Measurements from ENCODE around the gene PCED1A. TPM values are rescaled to one million over a fixed set of nuclear protein-coding genes. Genes with fewer than 3 reads are reported as not detected.

PCED1A gene, protein sequence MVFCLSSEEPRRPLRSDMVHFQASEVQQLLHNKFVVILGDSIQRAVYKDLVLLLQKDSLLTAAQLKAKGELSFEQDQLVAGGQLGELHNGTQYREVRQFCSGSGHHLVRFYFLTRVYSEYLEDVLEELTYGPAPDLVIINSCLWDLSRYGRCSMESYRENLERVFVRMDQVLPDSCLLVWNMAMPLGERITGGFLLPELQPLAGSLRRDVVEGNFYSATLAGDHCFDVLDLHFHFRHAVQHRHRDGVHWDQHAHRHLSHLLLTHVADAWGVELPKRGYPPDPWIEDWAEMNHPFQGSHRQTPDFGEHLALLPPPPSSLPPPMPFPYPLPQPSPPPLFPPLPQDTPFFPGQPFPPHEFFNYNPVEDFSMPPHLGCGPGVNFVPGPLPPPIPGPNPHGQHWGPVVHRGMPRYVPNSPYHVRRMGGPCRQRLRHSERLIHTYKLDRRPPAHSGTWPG
- total RNA-seq (10 to 100 TPM; 32.9 to 58.0 (median 39.1) TPM), polyA plus RNA-seq (10 to 100 TPM in 1 of 2 donors, 1 to 10 TPM in 1; 6.0 to 44.0 TPM)
- long read RNA-seq, donor 1, transcript PCED1A-202 (8 exons, 2,016 nt), result major isoform, 35 of 74 reads
- long read RNA-seq, donor 1, partial matches to known transcripts, result 10 of 74 reads
- long read RNA-seq, donor 1, other reads (novel, unspliced or antisense), result 29 of 74 reads
- long read RNA-seq, donor 2, partial matches to known transcripts, result 190 of 203 reads
- long read RNA-seq, donor 2, other reads (novel, unspliced or antisense), result 10 of 203 reads
- long read RNA-seq, donor 3, transcript PCED1A-202 (8 exons, 2,016 nt), result major isoform, 23 of 58 reads
- long read RNA-seq, donor 3, partial matches to known transcripts, result 15 of 58 reads
- long read RNA-seq, donor 3, other reads (novel, unspliced or antisense), result 19 of 58 reads

DNA sequence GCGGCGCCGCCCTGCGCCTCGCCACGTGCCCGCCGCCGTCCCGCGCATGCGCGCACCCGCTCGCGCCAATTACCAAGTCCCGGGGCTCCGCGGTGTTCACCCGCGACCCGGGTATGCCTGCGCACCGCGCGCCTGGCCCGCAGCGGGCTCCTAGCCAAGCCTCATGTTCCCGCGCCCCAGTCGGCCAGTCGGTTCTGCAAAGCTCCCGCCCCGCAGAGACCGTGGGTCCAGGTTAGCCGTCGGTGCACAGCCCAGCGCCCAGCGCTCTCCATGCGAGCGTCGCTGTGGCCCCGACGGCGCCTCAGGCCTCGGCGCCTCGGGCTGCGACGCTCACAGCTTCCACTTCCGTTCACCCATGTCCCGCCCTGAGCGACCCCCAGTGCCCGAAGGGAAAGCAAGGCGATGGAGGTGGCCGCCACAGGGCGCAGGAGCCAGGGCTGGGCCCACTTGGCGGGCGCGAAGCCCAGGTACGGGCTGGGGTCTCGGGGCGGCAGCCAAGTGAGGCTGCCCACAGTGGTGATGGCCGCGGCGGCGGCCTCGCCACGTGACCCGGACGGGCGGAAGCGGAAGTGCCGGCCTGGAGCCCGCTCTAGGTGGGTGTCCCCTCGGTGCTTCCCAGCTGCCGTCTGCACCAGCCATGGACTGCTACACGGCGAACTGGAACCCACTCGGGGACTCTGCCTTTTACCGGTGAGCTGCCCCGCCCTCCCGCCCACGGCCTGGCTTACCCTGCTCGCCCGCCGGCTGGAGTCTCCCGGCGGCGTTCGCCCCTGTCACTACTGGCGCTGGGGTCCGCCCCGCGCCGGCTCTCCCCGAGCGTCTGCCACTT lies at the start of gene PCED1A, which contains the start of gene VPS16:
Gene PCED1A (minus strand): TSS at position 518 of the 829 bp plus-strand sequence. CDS start 743 bp downstream, outside the sequence.
Gene VPS16 (plus strand): TSS at position 608 of the 829 bp plus-strand sequence. CDS start 30 bp downstream, at position 638.
- intact Hi-C loops (cut with DNase I), result loop anchor here in 2 of 4 donors (5.0 to 10.0 kb wide), 2 partner anchors 83 to 146 kb away; partner anchors contain the start of gene EBF4 (in 1 of the 2)
- peak within 1 kb of the TSS; percentile 69 to 84 for H3K27ac ChIP-seq
- peaks cover 4% of the 10 kb centered on the region for H3K4me1 ChIP-seq (ENCODE audit: insufficient read depth)
- WGBS, 3 donors, result 1 to 4% (median 2%) methylated on average over 57 to 98 of the region's 98 CpGs
- TF ChIP-seq POLR2A (IDR thresholded peaks at IDR 0.05), result peak; percentile 41
- TF ChIP-seq, protein P1, sequence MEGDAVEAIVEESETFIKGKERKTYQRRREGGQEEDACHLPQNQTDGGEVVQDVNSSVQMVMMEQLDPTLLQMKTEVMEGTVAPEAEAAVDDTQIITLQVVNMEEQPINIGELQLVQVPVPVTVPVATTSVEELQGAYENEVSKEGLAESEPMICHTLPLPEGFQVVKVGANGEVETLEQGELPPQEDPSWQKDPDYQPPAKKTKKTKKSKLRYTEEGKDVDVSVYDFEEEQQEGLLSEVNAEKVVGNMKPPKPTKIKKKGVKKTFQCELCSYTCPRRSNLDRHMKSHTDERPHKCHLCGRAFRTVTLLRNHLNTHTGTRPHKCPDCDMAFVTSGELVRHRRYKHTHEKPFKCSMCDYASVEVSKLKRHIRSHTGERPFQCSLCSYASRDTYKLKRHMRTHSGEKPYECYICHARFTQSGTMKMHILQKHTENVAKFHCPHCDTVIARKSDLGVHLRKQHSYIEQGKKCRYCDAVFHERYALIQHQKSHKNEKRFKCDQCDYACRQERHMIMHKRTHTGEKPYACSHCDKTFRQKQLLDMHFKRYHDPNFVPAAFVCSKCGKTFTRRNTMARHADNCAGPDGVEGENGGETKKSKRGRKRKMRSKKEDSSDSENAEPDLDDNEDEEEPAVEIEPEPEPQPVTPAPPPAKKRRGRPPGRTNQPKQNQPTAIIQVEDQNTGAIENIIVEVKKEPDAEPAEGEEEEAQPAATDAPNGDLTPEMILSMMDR (IDR thresholded peaks at IDR 0.05), result peak in 1 of 3 donors; percentile 17
- TF ChIP-seq EP300 (IDR thresholded peaks at IDR 0.05), result no peak
- H3K36me3 ChIP-seq, result no peaks in the 10 kb centered on the region
- peak; percentile 83 to 93 (median 88) for DNase-seq
- H3K9me3 ChIP-seq, result no peaks in the 10 kb centered on the region
- no peaks in the 10 kb centered on the region for H3K27me3 ChIP-seq
- peak within 1 kb of the TSS; percentile 99 for H3K4me3 ChIP-seq

DNA sequence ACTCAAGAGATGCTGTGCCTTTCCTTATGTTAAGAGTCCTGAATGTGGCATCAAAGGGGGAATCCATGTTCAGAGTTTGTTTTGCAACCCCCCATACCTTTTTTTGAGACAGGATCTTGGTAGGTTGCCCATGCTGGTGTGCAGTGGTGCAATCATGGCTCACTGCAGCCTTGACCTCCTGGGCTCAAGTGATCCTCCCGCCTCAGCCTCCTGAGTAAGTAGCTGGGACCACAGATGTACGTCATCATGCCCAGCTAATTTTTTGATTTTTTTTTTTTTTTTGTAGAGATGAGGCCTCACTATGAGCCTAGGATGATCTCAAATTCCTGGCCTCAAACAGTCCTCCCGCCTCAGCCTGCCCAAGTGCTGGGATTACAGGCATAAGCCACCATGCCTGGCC lies 49.3 kb upstream of the PCED1A start:
- DNase-seq, result no peak
- TF ChIP-seq, protein P1 (IDR thresholded peaks at IDR 0.05), result no peak
- TF ChIP-seq POLR2A (IDR thresholded peaks at IDR 0.05) (no peak), EP300 (IDR thresholded peaks at IDR 0.05) (no peak)
- Histone ChIP-seq H3K9me3 (no peaks in the 10 kb centered on the region), H3K27ac (no peak overlapping the region), H3K4me1 (ENCODE audit: insufficient read depth) (peaks cover 3% of the 10 kb centered on the region), H3K4me3 (no peak overlapping the region), H3K27me3 (no peaks in the 10 kb centered on the region), H3K36me3 (no peaks in the 10 kb centered on the region)
- 90 to 92% (median 91%) methylated on average over 3 of the region's 3 CpGs for WGBS, 3 donors
- intact Hi-C loops (cut with DNase I), result no loop called here

DNA sequence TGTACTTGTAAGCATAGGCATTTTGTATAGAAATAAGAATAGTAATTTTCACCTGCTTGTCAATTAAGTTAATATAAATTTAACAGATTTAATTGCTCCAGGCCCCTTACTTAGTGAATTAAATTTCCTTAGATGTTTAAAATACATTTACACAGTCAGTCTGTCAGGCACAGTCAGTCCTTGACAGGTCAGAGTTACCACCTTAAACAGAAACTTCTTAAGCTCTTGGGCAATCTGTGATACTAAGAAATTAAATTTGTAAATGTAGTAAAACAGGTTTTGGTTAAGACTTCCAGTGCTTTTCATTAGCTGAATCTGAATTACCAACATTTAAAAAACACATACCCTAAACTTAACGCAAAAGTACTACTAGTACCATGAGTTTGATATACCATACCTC lies 48.8 kb upstream of the PCED1A start:
- Histone ChIP-seq H3K4me1 (ENCODE audit: insufficient read depth) (peaks cover 3% of the 10 kb centered on the region), H3K9me3 (no peaks in the 10 kb centered on the region), H3K27me3 (no peaks in the 10 kb centered on the region), H3K36me3 (no peaks in the 10 kb centered on the region), H3K27ac (no peak overlapping the region), H3K4me3 (no peak overlapping the region)
- WGBS, 3 donors, result 89 to 98% (median 93%) methylated on average over 1 of the region's 1 CpG
- intact Hi-C loops (cut with DNase I), result no loop called here
- TF ChIP-seq POLR2A (IDR thresholded peaks at IDR 0.05), result no peak
- TF ChIP-seq, protein P1 (IDR thresholded peaks at IDR 0.05), result no peak
- TF ChIP-seq EP300 (IDR thresholded peaks at IDR 0.05), result no peak
- no peak for DNase-seq

Measured in ovary (tissue), 10 donors.